ENCODE data around the gene CFH.

DNA sequence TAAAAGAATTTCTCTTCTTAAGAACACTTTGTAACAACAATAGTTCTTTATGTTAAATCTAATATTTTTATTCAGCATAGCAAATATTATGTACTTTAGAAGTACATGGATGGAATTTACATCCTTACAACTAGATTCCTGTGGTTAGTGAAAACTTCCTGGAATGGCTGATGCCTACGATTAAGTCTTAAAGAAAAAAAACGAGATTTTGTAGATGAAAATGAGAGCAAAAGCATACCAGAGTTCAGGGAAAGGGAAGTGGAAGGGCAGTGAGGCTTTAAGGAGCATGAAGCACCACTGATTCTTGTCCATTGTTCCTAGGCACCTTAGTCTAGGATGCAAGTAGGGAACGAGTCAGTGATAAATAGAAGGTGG, 26.7 kb downstream of the CFH start:
- TF ChIP-seq POLR2A (IDR thresholded peaks at IDR 0.05) = no peak
- TF ChIP-seq, protein P1, sequence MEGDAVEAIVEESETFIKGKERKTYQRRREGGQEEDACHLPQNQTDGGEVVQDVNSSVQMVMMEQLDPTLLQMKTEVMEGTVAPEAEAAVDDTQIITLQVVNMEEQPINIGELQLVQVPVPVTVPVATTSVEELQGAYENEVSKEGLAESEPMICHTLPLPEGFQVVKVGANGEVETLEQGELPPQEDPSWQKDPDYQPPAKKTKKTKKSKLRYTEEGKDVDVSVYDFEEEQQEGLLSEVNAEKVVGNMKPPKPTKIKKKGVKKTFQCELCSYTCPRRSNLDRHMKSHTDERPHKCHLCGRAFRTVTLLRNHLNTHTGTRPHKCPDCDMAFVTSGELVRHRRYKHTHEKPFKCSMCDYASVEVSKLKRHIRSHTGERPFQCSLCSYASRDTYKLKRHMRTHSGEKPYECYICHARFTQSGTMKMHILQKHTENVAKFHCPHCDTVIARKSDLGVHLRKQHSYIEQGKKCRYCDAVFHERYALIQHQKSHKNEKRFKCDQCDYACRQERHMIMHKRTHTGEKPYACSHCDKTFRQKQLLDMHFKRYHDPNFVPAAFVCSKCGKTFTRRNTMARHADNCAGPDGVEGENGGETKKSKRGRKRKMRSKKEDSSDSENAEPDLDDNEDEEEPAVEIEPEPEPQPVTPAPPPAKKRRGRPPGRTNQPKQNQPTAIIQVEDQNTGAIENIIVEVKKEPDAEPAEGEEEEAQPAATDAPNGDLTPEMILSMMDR (IDR thresholded peaks at IDR 0.05) = no peak

Data from prostate gland (tissue), 2 donors.